Neural cell (in vitro differentiated cells): ENCODE measurements around the gene RPLP1. TPM values are rescaled to one million over a fixed set of nuclear protein-coding genes. Genes with fewer than 3 reads are reported as not detected.

ENCODE experiments used
- H2AFZ ChIP-seq: fragments of 200-600, 300-800 bp; sonication (generic), shearing (Covaris generic); 2 replicates; pipeline ENCODE4 v1.6.0; 2014; ENCODE audit warnings: low read depth, mild to moderate bottlenecking, antibody characterized with exemption, low read length, moderate library complexity
- H3F3A ChIP-seq: fragments of 200-600 bp; shearing (Covaris generic); 2 replicates; pipeline ENCODE4 v1.6.1; 2016; ENCODE audit warnings: mild to moderate bottlenecking, moderate library complexity, mixed read lengths, antibody characterized with exemption, low read length; ENCODE audit not compliant: insufficient read depth, poor library complexity, severe bottlenecking
- H3K27ac ChIP-seq: fragments of 200-600, 300-800 bp; sonication (generic), shearing (Covaris generic); 2 replicates; pipeline ENCODE4 v1.5.1; 2014; ENCODE audit warnings: mild to moderate bottlenecking, low read length, moderate library complexity
- H3K27me3 ChIP-seq: fragments of 300-800, 200-600 bp; sonication (generic), shearing (Covaris generic); 2 replicates; pipeline ENCODE4 v1.6.0; 2014; ENCODE audit warnings: mild to moderate bottlenecking, low read depth, low read length, moderate library complexity; ENCODE audit not compliant: insufficient read depth
- H3K36me3 ChIP-seq: fragments of 300-800, 200-600 bp; sonication (generic), shearing (Covaris generic); 2 replicates; pipeline ENCODE4 v1.5.1; 2014; ENCODE audit warnings: mild to moderate bottlenecking, antibody characterized with exemption, low read length, moderate library complexity; ENCODE audit not compliant: insufficient read depth
- H3K4me2 ChIP-seq: fragments of 300-800, 200-600 bp; sonication (generic), shearing (Covaris generic); 2 replicates; pipeline ENCODE4 v1.6.0; 2014; ENCODE audit warnings: mild to moderate bottlenecking, low read length
- H3K4me3 ChIP-seq: fragments of 300-800, 200-600 bp; sonication (generic), shearing (Covaris generic); 2 replicates; pipeline ENCODE4 v1.5.1; 2014; ENCODE audit warnings: mild to moderate bottlenecking, low read length, moderate library complexity
- H3K79me2 ChIP-seq: fragments of 200-600 bp; shearing (Covaris generic); replicated peaks from 2 replicates; pipeline ENCODE4 v1.6.0; 2014; ENCODE audit warnings: mild to moderate bottlenecking, low read length, moderate library complexity; ENCODE audit not compliant: insufficient read depth
- H3K9ac ChIP-seq: fragments of 300-800, 200-600 bp; sonication (generic), shearing (Covaris generic); 2 replicates; pipeline ENCODE4 v1.6.1; 2016; ENCODE audit warnings: mild to moderate bottlenecking, low read length, mixed read lengths
- H3K9me2 ChIP-seq: fragments of 200-600 bp; shearing (Covaris generic); 2 replicates; pipeline ENCODE4 v1.6.1; 2016; ENCODE audit warnings: mild to moderate bottlenecking, low read length, mixed read lengths; ENCODE audit not compliant: insufficient read depth
- H3K9me3 ChIP-seq: fragments of 200-600, 300-800 bp; sonication (generic), shearing (Covaris generic); 2 replicates; pipeline ENCODE4 v1.6.1; 2016; ENCODE audit warnings: mild to moderate bottlenecking, mixed run types, low read length, moderate library complexity, mixed read lengths
- H4K20me1 ChIP-seq: fragments of 200-600 bp; shearing (Covaris generic); 2 replicates; pipeline ENCODE4 v1.6.1; 2016; ENCODE audit warnings: mild to moderate bottlenecking, mixed run types; ENCODE audit not compliant: insufficient read depth
- EP300 ChIP-seq: fragments of 450-650 bp; conservative IDR thresholded peaks from 2 replicates; pipeline ENCODE4 v1.6.1; 2014; ENCODE audit warnings: antibody characterized with exemption, mild to moderate bottlenecking, moderate library complexity; ENCODE audit not compliant: poor library complexity, severe bottlenecking
- EZH2 ChIP-seq: fragments of 200-600, 300-800 bp; shearing (Covaris generic), sonication (generic); IDR thresholded peaks from 2 replicates; pipeline ENCODE4 v1.6.1; 2014; ENCODE audit warnings: antibody characterized with exemption, low read length, borderline replicate concordance, mild to moderate bottlenecking; ENCODE audit not compliant: insufficient read depth, poor library complexity, severe bottlenecking
- MXI1 ChIP-seq: fragments of 450-650 bp; conservative IDR thresholded peaks from 2 replicates; pipeline ENCODE4 v1.6.1; 2014; ENCODE audit warnings: antibody characterized with exemption, mild to moderate bottlenecking; ENCODE audit not compliant: poor library complexity, severe bottlenecking
- POLR2AphosphoS5 ChIP-seq: IDR thresholded peaks from 2 replicates; pipeline ENCODE4 v1.6.1; 2012
- RAD21 ChIP-seq: fragments of 450-650 bp; conservative IDR thresholded peaks from 2 replicates; pipeline ENCODE4 v1.6.1; 2014; ENCODE audit warnings: antibody characterized with exemption, mild to moderate bottlenecking, moderate library complexity
- SMC3 ChIP-seq: fragments of 450-650 bp; conservative IDR thresholded peaks from 2 replicates; pipeline ENCODE4 v1.6.1; 2014; ENCODE audit warnings: antibody characterized with exemption, mild to moderate bottlenecking, moderate library complexity; ENCODE audit not compliant: poor library complexity
- TAF1 ChIP-seq: IDR thresholded peaks from 2 replicates; pipeline ENCODE4 v1.6.1; 2012; ENCODE audit warnings: low read depth
- polyA plus RNA-seq: library from polyadenylated mRNA; depleted of rRNA; stranded (reverse); fragments of >200 nt; gene quantifications from 2 replicates; pipeline ENCODE4 v1.2.3, GENCODE V29; 2014
- TF ChIP-seq, protein P1 (sequence below): IDR thresholded peaks from 2 replicates; pipeline ENCODE4 v1.6.1; 2012; ENCODE audit warnings: borderline replicate concordance
- TF ChIP-seq, protein P2 (sequence below): fragments of 450-650 bp; IDR thresholded peaks from 2 replicates; pipeline ENCODE4 v1.5.1; 2014; ENCODE audit warnings: antibody characterized with exemption, mild to moderate bottlenecking, moderate library complexity; ENCODE audit not compliant: poor library complexity, severe bottlenecking

Gene RPLP1
- polyA plus RNA-seq, 1 donor from 2014 or later, result 37.5 TPM

- Histone ChIP-seq H3K4me3 (no peak overlapping the region), H3K79me2 (no peaks in the 10 kb centered on the region), H3K9me3 (peaks cover 8% of the 10 kb centered on the region), H3K36me3 (no peaks in the 10 kb centered on the region), H4K20me1 (no peaks in the 10 kb centered on the region), H3F3A (no peaks in the 10 kb centered on the region), H2AFZ (no peak overlapping the region), H3K4me2 (no peak overlapping the region), H3K9ac (no peak overlapping the region), H3K9me2 (no peaks in the 10 kb centered on the region), H3K27me3 (no peaks in the 10 kb centered on the region), H3K27ac (no peak overlapping the region)
- no peak for TF ChIP-seq POLR2AphosphoS5
- no peak for TF ChIP-seq SMC3
- TF ChIP-seq, protein P1, sequence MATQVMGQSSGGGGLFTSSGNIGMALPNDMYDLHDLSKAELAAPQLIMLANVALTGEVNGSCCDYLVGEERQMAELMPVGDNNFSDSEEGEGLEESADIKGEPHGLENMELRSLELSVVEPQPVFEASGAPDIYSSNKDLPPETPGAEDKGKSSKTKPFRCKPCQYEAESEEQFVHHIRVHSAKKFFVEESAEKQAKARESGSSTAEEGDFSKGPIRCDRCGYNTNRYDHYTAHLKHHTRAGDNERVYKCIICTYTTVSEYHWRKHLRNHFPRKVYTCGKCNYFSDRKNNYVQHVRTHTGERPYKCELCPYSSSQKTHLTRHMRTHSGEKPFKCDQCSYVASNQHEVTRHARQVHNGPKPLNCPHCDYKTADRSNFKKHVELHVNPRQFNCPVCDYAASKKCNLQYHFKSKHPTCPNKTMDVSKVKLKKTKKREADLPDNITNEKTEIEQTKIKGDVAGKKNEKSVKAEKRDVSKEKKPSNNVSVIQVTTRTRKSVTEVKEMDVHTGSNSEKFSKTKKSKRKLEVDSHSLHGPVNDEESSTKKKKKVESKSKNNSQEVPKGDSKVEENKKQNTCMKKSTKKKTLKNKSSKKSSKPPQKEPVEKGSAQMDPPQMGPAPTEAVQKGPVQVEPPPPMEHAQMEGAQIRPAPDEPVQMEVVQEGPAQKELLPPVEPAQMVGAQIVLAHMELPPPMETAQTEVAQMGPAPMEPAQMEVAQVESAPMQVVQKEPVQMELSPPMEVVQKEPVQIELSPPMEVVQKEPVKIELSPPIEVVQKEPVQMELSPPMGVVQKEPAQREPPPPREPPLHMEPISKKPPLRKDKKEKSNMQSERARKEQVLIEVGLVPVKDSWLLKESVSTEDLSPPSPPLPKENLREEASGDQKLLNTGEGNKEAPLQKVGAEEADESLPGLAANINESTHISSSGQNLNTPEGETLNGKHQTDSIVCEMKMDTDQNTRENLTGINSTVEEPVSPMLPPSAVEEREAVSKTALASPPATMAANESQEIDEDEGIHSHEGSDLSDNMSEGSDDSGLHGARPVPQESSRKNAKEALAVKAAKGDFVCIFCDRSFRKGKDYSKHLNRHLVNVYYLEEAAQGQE, result no peak
- TF ChIP-seq TAF1, result no peak
- no peak for TF ChIP-seq EZH2
- no peak for TF ChIP-seq RAD21
- TF ChIP-seq MXI1, result no peak
- TF ChIP-seq, protein P2, sequence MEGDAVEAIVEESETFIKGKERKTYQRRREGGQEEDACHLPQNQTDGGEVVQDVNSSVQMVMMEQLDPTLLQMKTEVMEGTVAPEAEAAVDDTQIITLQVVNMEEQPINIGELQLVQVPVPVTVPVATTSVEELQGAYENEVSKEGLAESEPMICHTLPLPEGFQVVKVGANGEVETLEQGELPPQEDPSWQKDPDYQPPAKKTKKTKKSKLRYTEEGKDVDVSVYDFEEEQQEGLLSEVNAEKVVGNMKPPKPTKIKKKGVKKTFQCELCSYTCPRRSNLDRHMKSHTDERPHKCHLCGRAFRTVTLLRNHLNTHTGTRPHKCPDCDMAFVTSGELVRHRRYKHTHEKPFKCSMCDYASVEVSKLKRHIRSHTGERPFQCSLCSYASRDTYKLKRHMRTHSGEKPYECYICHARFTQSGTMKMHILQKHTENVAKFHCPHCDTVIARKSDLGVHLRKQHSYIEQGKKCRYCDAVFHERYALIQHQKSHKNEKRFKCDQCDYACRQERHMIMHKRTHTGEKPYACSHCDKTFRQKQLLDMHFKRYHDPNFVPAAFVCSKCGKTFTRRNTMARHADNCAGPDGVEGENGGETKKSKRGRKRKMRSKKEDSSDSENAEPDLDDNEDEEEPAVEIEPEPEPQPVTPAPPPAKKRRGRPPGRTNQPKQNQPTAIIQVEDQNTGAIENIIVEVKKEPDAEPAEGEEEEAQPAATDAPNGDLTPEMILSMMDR, result no peak
- TF ChIP-seq EP300, result no peak
Observed at GRCh38 chr15:69490356-69491037, 37.9 kb downstream of the RPLP1 start.

- Histone ChIP-seq H3K9ac (no peak overlapping the region), H2AFZ (no peak overlapping the region), H3K79me2 (no peaks in the 10 kb centered on the region), H3K4me2 (no peak overlapping the region), H3K9me3 (peaks cover 4% of the 10 kb centered on the region), H3K9me2 (no peaks in the 10 kb centered on the region), H3K27me3 (no peaks in the 10 kb centered on the region), H4K20me1 (no peaks in the 10 kb centered on the region), H3K36me3 (no peaks in the 10 kb centered on the region), H3K4me3 (no peak overlapping the region), H3F3A (no peaks in the 10 kb centered on the region), H3K27ac (no peak overlapping the region)
- TF ChIP-seq SMC3 (no peak), POLR2AphosphoS5 (no peak), RAD21 (no peak), EZH2 (no peak), TAF1 (no peak), EP300 (no peak), MXI1 (no peak)
- TF ChIP-seq, protein P1, result no peak
- TF ChIP-seq, protein P2, result no peak
Observed at GRCh38 chr15:69491038-69491505, 38.5 kb downstream of the RPLP1 start.
